ENCODE results near the gene ITPR3. TPM values are rescaled to one million over a fixed set of nuclear protein-coding genes. Genes with fewer than 3 reads are reported as not detected.
A peak's percentile ranks its signal among the peaks of the same experiment; 100 is the strongest.

Gene ITPR3
- total RNA-seq, 6 donors from 2014 or later = 95.6 to 179 (median 137) TPM

DNA sequence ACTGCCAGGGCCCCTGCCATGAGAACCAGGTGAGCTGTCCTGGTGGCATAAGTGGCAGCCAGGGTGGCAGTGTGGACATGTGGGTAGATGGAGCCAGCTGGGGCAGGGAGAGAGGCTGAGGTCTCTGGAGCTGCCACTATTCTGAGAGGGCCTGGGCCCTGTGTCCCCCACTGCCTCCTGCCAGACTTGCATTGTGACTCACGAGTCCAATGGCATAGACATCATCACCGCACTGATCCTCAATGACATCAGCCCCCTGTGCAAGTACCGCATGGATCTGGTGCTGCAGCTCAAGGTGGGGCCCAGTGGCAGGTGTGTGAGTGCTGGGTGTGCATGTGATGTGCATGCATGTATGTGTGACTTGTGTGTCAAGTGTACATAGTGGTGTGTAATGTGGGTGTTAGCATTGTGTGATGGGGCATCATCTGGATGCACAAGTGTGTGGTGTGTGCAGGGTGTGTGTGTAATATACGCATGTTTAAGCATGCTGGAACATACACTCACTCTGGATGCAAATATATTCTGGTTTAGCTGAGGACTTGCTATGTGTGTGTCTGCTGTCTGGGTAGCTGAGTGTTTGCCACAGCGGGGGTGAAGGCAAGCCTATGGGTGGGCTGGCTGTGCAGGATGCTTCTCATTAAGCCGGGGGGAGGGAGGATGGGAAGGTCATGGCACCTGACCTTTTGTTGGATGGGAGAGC is 65.3 kb downstream of the ITPR3 start:
- 61 to 85% methylated on average over 3 to 6 of the region's 6 CpGs for WGBS, 2 donors
- no peak for TF ChIP-seq POLR2AphosphoS5 (IDR thresholded peaks at IDR 0.05)
- TF ChIP-seq POLR2A (IDR thresholded peaks at IDR 0.05) = no peak
- TF ChIP-seq, protein P1, sequence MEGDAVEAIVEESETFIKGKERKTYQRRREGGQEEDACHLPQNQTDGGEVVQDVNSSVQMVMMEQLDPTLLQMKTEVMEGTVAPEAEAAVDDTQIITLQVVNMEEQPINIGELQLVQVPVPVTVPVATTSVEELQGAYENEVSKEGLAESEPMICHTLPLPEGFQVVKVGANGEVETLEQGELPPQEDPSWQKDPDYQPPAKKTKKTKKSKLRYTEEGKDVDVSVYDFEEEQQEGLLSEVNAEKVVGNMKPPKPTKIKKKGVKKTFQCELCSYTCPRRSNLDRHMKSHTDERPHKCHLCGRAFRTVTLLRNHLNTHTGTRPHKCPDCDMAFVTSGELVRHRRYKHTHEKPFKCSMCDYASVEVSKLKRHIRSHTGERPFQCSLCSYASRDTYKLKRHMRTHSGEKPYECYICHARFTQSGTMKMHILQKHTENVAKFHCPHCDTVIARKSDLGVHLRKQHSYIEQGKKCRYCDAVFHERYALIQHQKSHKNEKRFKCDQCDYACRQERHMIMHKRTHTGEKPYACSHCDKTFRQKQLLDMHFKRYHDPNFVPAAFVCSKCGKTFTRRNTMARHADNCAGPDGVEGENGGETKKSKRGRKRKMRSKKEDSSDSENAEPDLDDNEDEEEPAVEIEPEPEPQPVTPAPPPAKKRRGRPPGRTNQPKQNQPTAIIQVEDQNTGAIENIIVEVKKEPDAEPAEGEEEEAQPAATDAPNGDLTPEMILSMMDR (IDR thresholded peaks at IDR 0.05) = no peak
- TF ChIP-seq EP300 (IDR thresholded peaks at IDR 0.05) = no peak
- ATAC-seq (ENCODE audit: low FRiP score in 2 of 2) = no peak
- H3K27me3 ChIP-seq = no peaks in the 10 kb centered on the region
- H3K4me3 ChIP-seq = no peak overlapping the region
- no peaks in the 10 kb centered on the region for H3K4me1 ChIP-seq
- DNase-seq = no peak
- no peaks in the 10 kb centered on the region for H3K9me3 ChIP-seq
- H3K36me3 ChIP-seq = peaks cover 30 to 100% (median 92%) of the 10 kb centered on the region in 4 donors
- no peak overlapping the region for H3K27ac ChIP-seq

GRCh38 chr6:33686981-33687975 is 66.2 kb downstream of the ITPR3 start:
- TF ChIP-seq, protein P1 (IDR thresholded peaks at IDR 0.05) = no peak
- TF ChIP-seq POLR2A (IDR thresholded peaks at IDR 0.05) (no peak), POLR2AphosphoS5 (IDR thresholded peaks at IDR 0.05) (no peak), EP300 (IDR thresholded peaks at IDR 0.05) (no peak)

DNA sequence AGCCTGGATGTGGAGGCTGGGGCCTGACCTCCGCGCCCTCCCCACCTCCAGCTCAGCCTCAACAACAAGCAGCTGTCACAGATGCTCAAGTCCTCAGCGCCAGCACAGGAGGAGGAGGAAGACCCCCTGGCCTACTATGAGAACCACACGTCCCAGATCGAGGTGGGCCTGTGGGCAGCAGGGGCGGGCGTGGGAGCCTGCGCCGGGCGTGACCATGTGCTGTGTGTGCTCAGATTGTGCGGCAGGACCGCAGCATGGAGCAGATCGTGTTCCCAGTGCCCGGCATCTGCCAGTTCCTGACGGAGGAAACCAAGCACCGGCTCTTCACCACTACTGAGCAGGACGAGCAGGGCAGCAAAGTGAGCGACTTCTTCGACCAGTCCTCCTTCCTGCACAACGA is 66.9 kb downstream of the ITPR3 start:
- ATAC-seq (ENCODE audit: low FRiP score in 2 of 2) (no peak), DNase-seq (peak in 1 of 2 donors; percentile 65)
- Histone ChIP-seq H3K9me3 (no peaks in the 10 kb centered on the region), H3K4me3 (no peak overlapping the region), H3K4me1 (peaks cover 6 to 13% (median 8%) of the 10 kb centered on the region in 4 donors), H3K27ac (no peak overlapping the region), H3K27me3 (no peaks in the 10 kb centered on the region), H3K36me3 (peaks cover 26 to 100% (median 95%) of the 10 kb centered on the region in 4 donors)
- 93 to 97% methylated on average over 7 to 20 of the region's 20 CpGs for WGBS, 2 donors
- TF ChIP-seq POLR2A (IDR thresholded peaks at IDR 0.05) = no peak
- TF ChIP-seq, protein P1 (IDR thresholded peaks at IDR 0.05) = no peak
- no peak for TF ChIP-seq EP300 (IDR thresholded peaks at IDR 0.05)
- no peak for TF ChIP-seq POLR2AphosphoS5 (IDR thresholded peaks at IDR 0.05)

More at GRCh38 chr6:33686981-33687975, 66.2 kb downstream of the ITPR3 start:
- Histone ChIP-seq H3K4me3 (no peak overlapping the region), H3K4me1 (peaks cover 0 to 6% (median 1%) of the 10 kb centered on the region in 4 donors), H3K36me3 (peaks cover 30 to 100% (median 95%) of the 10 kb centered on the region in 4 donors), H3K27ac (no peak overlapping the region), H3K27me3 (no peaks in the 10 kb centered on the region), H3K9me3 (no peaks in the 10 kb centered on the region)
- DNase-seq = peak in 1 of 2 donors; percentile 60
- no peak for ATAC-seq (ENCODE audit: low FRiP score in 2 of 2)
- 90 to 93% methylated on average over 15 to 22 of the region's 27 CpGs for WGBS, 2 donors

DNA sequence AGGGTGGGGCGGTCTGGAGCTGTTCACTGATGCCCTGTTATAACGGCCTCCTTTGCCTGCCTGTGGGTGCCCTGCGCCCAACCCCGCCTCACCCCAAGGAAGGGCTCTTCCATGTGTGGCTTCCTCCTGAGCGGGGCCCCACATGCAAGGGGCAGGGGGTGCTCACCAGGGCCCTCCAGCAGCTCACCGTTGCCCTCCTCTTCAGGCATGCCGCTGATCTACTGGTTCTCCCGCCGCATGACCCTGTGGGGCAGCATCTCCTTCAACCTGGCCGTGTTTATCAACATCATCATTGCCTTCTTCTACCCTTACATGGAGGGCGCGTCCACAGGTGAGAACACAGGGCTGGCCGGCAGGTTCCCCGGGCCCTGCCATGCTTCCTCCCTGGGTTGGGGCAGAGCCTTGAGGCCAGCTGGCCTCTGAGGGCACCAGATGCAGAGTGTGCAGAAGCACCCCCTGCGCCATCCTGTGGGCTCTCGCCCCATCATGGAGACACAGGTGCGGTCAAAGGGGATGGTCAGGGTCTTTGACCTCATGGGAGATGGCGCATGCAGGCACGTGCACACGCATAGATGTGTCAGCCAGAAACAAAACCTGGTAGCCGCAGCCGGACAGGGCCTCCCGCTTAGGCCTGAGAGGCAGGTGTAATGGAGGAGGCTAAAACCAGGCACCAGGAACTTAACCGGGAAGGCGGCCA is 67.5 kb downstream of the ITPR3 start:
- Histone ChIP-seq H3K4me1 (peaks cover 12 to 19% (median 14%) of the 10 kb centered on the region in 4 donors), H3K36me3 (peaks cover 21 to 100% (median 96%) of the 10 kb centered on the region in 4 donors), H3K27ac (no peak overlapping the region), H3K9me3 (no peaks in the 10 kb centered on the region), H3K27me3 (no peaks in the 10 kb centered on the region), H3K4me3 (no peak overlapping the region)
- DNase-seq (peak in 1 of 2 donors; percentile 60), ATAC-seq (ENCODE audit: low FRiP score in 2 of 2) (no peak)
- TF ChIP-seq EP300 (IDR thresholded peaks at IDR 0.05) = no peak
- TF ChIP-seq POLR2A (IDR thresholded peaks at IDR 0.05) = no peak
- TF ChIP-seq POLR2AphosphoS5 (IDR thresholded peaks at IDR 0.05) = no peak
- 90 to 92% methylated on average over 10 to 25 of the region's 25 CpGs for WGBS, 2 donors
